Fibroblast of gingiva (primary cell): ENCODE results near the gene C19orf25.

Experiments used
- DNase-seq: peaks from one replicate; pipeline ENCODE4 v3.0.0-alpha.2; 2011; ENCODE audit warnings: low read depth

Gene C19orf25

GRCh38 chr19:1432507-1432887 is 46.5 kb downstream of the C19orf25 start:
- DNase-seq: no peak

GRCh38 chr19:1431759-1432506 is 47.1 kb downstream of the C19orf25 start:
- no peak for DNase-seq

- DNase-seq: no peak
Measured at GRCh38 chr19:1430246-1430645, 48.8 kb downstream of the C19orf25 start.

- DNase-seq: no peak
Measured at GRCh38 chr19:1429750-1430149, 49.3 kb downstream of the C19orf25 start.

DNA sequence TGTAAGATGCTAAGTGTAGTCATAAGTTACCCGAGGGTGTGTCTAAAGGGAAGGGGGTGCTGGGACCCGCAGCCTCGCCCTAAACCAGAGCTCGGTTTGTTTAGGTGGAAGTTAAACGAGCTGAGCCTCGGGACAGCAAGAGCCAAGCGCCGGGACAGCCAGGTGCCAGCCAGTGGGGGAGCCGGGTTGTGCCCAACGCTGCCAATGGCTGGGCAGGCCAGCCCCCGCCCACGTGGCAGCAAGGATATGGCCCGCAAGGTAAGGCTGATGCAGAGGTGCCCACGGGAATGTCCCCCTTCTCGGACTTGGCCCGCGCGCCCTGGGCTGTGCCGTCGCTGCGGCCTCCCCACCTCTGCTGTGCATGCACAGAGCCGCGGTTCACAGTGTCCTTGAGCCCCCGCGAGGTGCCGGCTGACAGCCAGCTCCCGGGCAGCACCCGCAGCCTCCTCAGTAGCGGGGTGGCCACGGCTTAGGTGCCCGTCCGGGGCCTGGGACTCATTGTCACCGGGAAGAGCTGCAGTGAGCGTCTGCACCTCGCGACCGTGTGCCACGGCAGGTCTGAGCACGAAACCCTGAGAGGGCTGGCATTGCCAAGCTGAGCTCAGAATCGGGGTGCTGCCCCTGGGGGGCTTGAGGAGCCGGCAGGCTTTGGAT is 50.1 kb downstream of the C19orf25 start:
- DNase-seq: no peak

DNA sequence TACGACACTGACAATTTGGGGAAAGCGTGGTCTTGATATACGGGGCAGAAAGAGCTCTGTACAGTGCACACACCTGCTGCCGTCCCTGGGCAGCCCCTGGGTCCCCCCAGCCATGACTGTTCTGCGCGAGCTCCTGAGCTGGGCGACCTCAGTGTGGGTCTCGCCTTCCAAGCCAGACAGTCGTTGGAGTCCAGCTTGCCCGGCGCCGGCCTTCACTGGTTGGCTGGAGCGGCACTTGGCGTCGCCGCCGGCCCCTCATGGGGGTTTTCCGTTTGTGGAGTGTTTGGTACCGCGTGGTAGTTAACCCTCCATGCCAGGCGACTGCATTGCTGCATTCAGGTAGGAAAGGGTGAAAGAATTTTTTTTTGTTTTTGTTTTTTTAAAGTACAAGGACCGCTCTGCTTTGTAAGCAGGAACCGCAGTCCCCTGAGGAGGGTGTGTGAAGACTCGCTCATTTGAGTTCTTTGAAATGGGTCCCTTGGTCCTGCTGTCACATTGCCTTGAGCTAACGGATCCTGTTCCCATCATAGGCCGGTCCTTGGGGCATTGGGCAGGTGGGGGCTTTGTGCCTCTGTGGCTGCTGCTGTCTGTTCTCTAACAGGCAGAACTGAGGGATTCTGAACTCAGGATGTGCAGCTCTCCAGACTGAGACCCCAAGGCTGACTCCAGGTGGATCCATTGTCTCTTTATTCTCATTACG is 51.6 kb downstream of the C19orf25 start:
- DNase-seq: no peak

- no peak for DNase-seq
Measured at GRCh38 chr19:1426736-1427135, 52.3 kb downstream of the C19orf25 start.

DNA sequence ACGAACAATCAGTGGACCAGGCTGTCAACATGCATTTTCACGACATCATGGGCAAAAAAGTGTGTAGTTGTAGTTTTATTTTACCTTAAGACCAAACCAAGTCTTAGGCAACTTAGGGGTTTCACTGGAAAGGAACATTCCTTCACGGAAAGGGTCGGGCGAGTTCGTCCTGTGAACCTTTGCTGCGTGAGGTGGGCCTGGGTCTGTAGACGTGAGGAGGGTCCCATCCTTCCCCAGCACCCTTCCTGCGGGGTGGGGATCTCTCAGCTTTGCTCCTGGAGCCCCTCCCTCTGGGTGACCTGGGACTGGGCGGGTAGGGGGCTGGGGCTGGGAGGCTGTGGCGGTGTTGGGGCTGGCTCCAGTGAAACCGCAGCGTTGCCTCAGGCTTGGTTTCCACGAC is 53.1 kb downstream of the C19orf25 start:
- no peak for DNase-seq

DNA sequence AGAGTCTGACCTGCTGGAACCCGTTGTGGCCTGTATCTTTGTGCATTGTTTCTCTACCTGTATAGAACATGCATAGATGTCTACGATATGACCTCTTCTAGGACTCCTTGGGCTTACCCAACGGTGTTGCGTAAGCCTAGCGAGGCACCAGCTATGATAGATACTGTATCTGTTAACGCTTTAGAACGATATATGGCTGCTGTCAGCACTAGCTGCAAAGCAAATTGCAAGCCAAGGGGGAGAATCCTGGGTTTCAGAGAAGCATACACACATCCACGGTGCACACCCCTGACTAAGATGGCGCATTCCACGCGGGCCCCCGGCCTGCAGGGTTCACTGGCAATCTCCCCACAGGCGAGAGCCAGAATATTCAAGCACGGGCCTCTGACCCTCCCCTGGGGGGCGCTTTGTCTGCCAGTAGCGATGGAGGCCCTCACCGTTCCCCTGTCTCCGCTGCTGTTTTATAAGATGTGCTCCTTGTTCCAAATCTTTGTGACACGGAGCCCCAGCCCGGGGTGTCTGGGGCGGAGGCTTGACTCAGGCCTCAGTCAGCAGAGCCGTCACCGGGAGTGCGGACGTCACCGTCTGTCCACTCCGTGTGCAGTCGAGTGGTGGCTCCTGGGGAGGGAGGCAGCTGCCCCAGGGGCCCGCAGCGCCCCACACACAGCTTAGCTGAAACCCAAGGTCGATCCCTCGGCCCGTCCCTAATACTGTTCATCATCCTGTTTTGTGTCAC is 53.7 kb downstream of the C19orf25 start:
- DNase-seq: no peak

GRCh38 chr19:1424192-1424955 is 54.6 kb downstream of the C19orf25 start:
- no peak for DNase-seq

- no peak for DNase-seq
Measured at GRCh38 chr19:1423436-1424191, 55.4 kb downstream of the C19orf25 start.
